H1 (cell line): Measurements from ENCODE around the gene TLR4. TPM values are rescaled to one million over a fixed set of nuclear protein-coding genes. Genes with fewer than 3 reads are reported as not detected.

Source experiments
- CTCF ChIA-PET: fragments of 300-600 bp; sonication (Branson Sonifier 250); formaldehyde crosslinking; loops from one replicate; lab custom pipeline; 2021; ENCODE audit not compliant: partially characterized antibody; lab: Charles Lee
- POLR2A ChIA-PET: fragments of 300-600 bp; sonication (Branson Sonifier 250); formaldehyde crosslinking; loops from one replicate; lab custom pipeline; 2021; ENCODE audit warnings: inconsistent platforms; ENCODE audit not compliant: partially characterized antibody; lab: Charles Lee
- DNase-seq, 2 experiments: peaks; one replicate each; pipeline versions ENCODE4 v3.0.0 to v3.0.0-alpha.2; 2010 to 2022; ENCODE audit warnings: low spot score in 2 of 2, low read depth in 1 of 2, mixed read lengths in 1 of 2
- FAIRE-seq: peaks from 2 replicates; lab custom pipeline; 2011; peaks lifted over from hg19 to GRCh38; lab: Jason Lieb, UNC
- H2AFZ ChIP-seq: 2 replicates; pipeline ENCODE4 v1.8.1; 2012; ENCODE audit warnings: low read length, inconsistent platforms
- H2AK5ac ChIP-seq: 2 replicates; pipeline ENCODE4 v1.6.1; 2013; ENCODE audit warnings: low read depth, low read length
- H2BK120ac ChIP-seq: replicated peaks from 2 replicates; pipeline ENCODE3; 2013; ENCODE audit warnings: low read depth, low read length, inconsistent platforms
- H2BK12ac ChIP-seq: 2 replicates; pipeline ENCODE4 v1.6.1; 2013; ENCODE audit warnings: low read depth, low read length
- H2BK15ac ChIP-seq: 2 replicates; pipeline ENCODE4 v1.6.1; 2013; ENCODE audit warnings: low read length
- H2BK20ac ChIP-seq: 2 replicates; pipeline ENCODE4 v1.6.1; 2013; ENCODE audit warnings: low read length
- H2BK5ac ChIP-seq: 2 replicates; pipeline ENCODE4 v1.6.1; 2013; ENCODE audit warnings: low read depth, low read length
- H3K14ac ChIP-seq: 2 replicates; pipeline ENCODE4 v1.6.1; 2013; ENCODE audit warnings: inconsistent platforms; ENCODE audit not compliant: insufficient read length
- H3K18ac ChIP-seq: 2 replicates; pipeline ENCODE4 v1.6.1; 2013; ENCODE audit warnings: low read length; ENCODE audit errors: extremely low read depth
- H3K23ac ChIP-seq: 2 replicates; pipeline ENCODE4 v1.6.1; 2013; ENCODE audit warnings: inconsistent platforms; ENCODE audit not compliant: insufficient read length
- H3K23me2 ChIP-seq: 2 replicates; pipeline ENCODE4 v1.6.1; 2013; ENCODE audit warnings: low read depth, low read length
- H3K27ac ChIP-seq: 2 replicates; pipeline ENCODE4 v1.6.1; 2011; ENCODE audit warnings: low read depth, low read length, inconsistent platforms
- H3K27me3 ChIP-seq, 4 experiments: replicated peaks in 1 of 4; 1 replicate in 1 of 4; 2 replicates in 3 of 4; pipeline versions ENCODE4 v1.6.1 to v1.8.1; 2011 to 2013; ENCODE audit warnings: low read length in 3 of 4, mild to moderate bottlenecking in 3 of 4, inconsistent platforms in 2 of 4, mixed read lengths in 2 of 4, moderate library complexity in 1 of 4; ENCODE audit not compliant: control insufficient read depth in 3 of 4, insufficient read depth in 3 of 4; ENCODE audit errors: extremely low read depth in 1 of 4
- H3K36me3 ChIP-seq, 4 experiments: 2 replicates each; pipeline versions ENCODE4 v1.6.1 to v1.8.1; 2011 to 2013; ENCODE audit warnings: mild to moderate bottlenecking in 4 of 4, low read length in 3 of 4, moderate library complexity in 2 of 4, control low read depth in 1 of 4, inconsistent platforms in 1 of 4; ENCODE audit not compliant: insufficient read depth in 4 of 4, control insufficient read depth in 2 of 4
- H3K4ac ChIP-seq: replicated peaks from 2 replicates; pipeline ENCODE3; 2013; ENCODE audit warnings: low read length, low read depth, mixed read lengths, inconsistent platforms; ENCODE audit not compliant: insufficient read length
- H3K4me1 ChIP-seq, 4 experiments: replicated peaks in 1 of 4; 1 replicate in 1 of 4; 2 replicates in 3 of 4; pipeline versions ENCODE4 v1.6.1 to v1.8.1; 2011 to 2013; ENCODE audit warnings: low read length in 3 of 4, inconsistent platforms in 2 of 4, mixed read lengths in 1 of 4; ENCODE audit not compliant: insufficient read depth in 4 of 4, control insufficient read depth in 3 of 4
- H3K4me2 ChIP-seq, 2 experiments: 2 replicates each; pipeline versions ENCODE4 v1.6.1 to v1.8.1; 2011 to 2013; ENCODE audit warnings: low read depth in 2 of 2, low read length in 2 of 2, control low read depth in 1 of 2, inconsistent platforms in 1 of 2, mild to moderate bottlenecking in 1 of 2; ENCODE audit not compliant: insufficient read depth in 1 of 2
- H3K4me3 ChIP-seq, 4 experiments: fragments of 200-600, 300-600 bp in 1 of 4; sonication (generic), shearing (Covaris generic), sonication (Bioruptor Twin) in 1 of 4; 2 replicates each; pipeline versions ENCODE4 v1.5.1 to v1.8.1; 2011 to 2016; ENCODE audit warnings: low read length in 4 of 4, low read depth in 3 of 4, control low read depth in 2 of 4, inconsistent platforms in 2 of 4, mild to moderate bottlenecking in 2 of 4, mixed read lengths in 1 of 4, moderate library complexity in 1 of 4; ENCODE audit not compliant: insufficient read depth in 2 of 4; ENCODE audit errors: extremely low read depth in 1 of 4
- H3K56ac ChIP-seq: replicated peaks from 2 replicates; pipeline ENCODE3; 2013; ENCODE audit warnings: low read depth, mild to moderate bottlenecking, mixed read lengths, low read length, inconsistent platforms; ENCODE audit not compliant: insufficient read length
- H3K79me1 ChIP-seq: 2 replicates; pipeline ENCODE4 v1.6.1; 2013; ENCODE audit warnings: low read depth, low read length, control low read depth
- H3K79me2 ChIP-seq, 2 experiments: 2 replicates each; pipeline versions ENCODE4 v1.6.1 to v1.8.1; 2012 to 2013; ENCODE audit warnings: low read length in 2 of 2, mild to moderate bottlenecking in 2 of 2, inconsistent platforms in 1 of 2; ENCODE audit not compliant: insufficient read depth in 2 of 2, control insufficient read depth in 1 of 2
- H3K9ac ChIP-seq, 4 experiments: replicated peaks in 1 of 4; 1 replicate in 1 of 4; 2 replicates in 3 of 4; pipeline versions ENCODE4 v1.6.1 to v1.8.1; 2011 to 2013; ENCODE audit warnings: low read depth in 3 of 4, low read length in 3 of 4, control low read depth in 2 of 4, mild to moderate bottlenecking in 2 of 4, moderate library complexity in 2 of 4, inconsistent platforms in 1 of 4; ENCODE audit errors: extremely low read depth in 1 of 4
- H3K9me3 ChIP-seq, 2 experiments: 2 replicates each; pipeline versions ENCODE4 v1.6.1 to v1.8.1; 2012 to 2013; ENCODE audit warnings: mild to moderate bottlenecking in 2 of 2, moderate library complexity in 2 of 2, control low read depth in 1 of 2, inconsistent platforms in 1 of 2, low read depth in 1 of 2, low read length in 1 of 2, mixed read lengths in 1 of 2; ENCODE audit not compliant: insufficient read depth in 2 of 2
- H4K20me1 ChIP-seq, 2 experiments: replicated peaks in 1 of 2; 2 replicates each; pipeline versions ENCODE3 to v1.8.1; 2011 to 2013; ENCODE audit warnings: inconsistent platforms in 2 of 2, low read length in 2 of 2, mild to moderate bottlenecking in 1 of 2; ENCODE audit not compliant: insufficient read depth in 2 of 2, control insufficient read depth in 1 of 2
- H4K5ac ChIP-seq: 2 replicates; pipeline ENCODE4 v1.6.1; 2013; ENCODE audit warnings: low read length, low read depth, mixed read lengths, inconsistent platforms; ENCODE audit not compliant: insufficient read length
- H4K8ac ChIP-seq: 2 replicates; pipeline ENCODE4 v1.8.0; 2013; ENCODE audit warnings: mild to moderate bottlenecking, moderate library complexity, low read length, inconsistent platforms; ENCODE audit not compliant: insufficient read depth; ENCODE audit errors: extremely low read depth
- H4K91ac ChIP-seq: replicated peaks from 2 replicates; pipeline ENCODE3; 2013; ENCODE audit warnings: low read length, mixed read lengths, inconsistent platforms; ENCODE audit not compliant: insufficient read length
- BCL11A ChIP-seq, 2 experiments: IDR thresholded peaks; one replicate each; pipeline ENCODE4 v1.6.1; 2011; ENCODE audit warnings: low read depth in 2 of 2, low read length in 2 of 2, mild to moderate bottlenecking in 2 of 2
- BRCA1 ChIP-seq: IDR thresholded peaks from 2 replicates; pipeline ENCODE4 v1.6.1; 2012; ENCODE audit warnings: low read depth, low read length, improper control_type of control experiment
- FOSL1 ChIP-seq: IDR thresholded peaks from 2 replicates; pipeline ENCODE4 v1.6.1; 2011; ENCODE audit warnings: mild to moderate bottlenecking, low read depth, low read length, moderate library complexity; ENCODE audit not compliant: insufficient read depth
- KDM4A ChIP-seq: IDR thresholded peaks from one replicate; pipeline ENCODE4 v1.7.1; 2012; ENCODE audit warnings: low read depth, mild to moderate bottlenecking, moderate library complexity, low read length, inconsistent platforms; ENCODE audit not compliant: severe bottlenecking
- RFX5 ChIP-seq: IDR thresholded peaks from 2 replicates; pipeline ENCODE4 v1.6.1; 2011; ENCODE audit warnings: low read depth, low read length, improper control_type of control experiment, borderline replicate concordance
- RXRA ChIP-seq: IDR thresholded peaks from 2 replicates; pipeline ENCODE4 v1.6.1; 2011; ENCODE audit warnings: low read depth, mild to moderate bottlenecking, low read length, moderate library complexity; ENCODE audit not compliant: insufficient read depth
- SIRT6 ChIP-seq: IDR thresholded peaks from one replicate; pipeline ENCODE4 v1.7.1; 2012; ENCODE audit warnings: low read length, inconsistent platforms
- SP1 ChIP-seq: IDR thresholded peaks from 2 replicates; pipeline ENCODE4 v1.6.1; 2011; ENCODE audit warnings: low read depth, low read length
- SP2 ChIP-seq: IDR thresholded peaks from 2 replicates; pipeline ENCODE4 v1.6.1; 2012; ENCODE audit warnings: mild to moderate bottlenecking, low read length, inconsistent platforms
- TEAD4 ChIP-seq: IDR thresholded peaks from 2 replicates; pipeline ENCODE4 v1.6.1; 2012; ENCODE audit warnings: low read depth, low read length, inconsistent platforms, mixed read lengths
- YY1 ChIP-seq: IDR thresholded peaks from 2 replicates; pipeline ENCODE4 v1.6.1; 2011; ENCODE audit warnings: low read depth, mild to moderate bottlenecking, low read length
- WGBS, 2 experiments: shearing (Covaris generic) in 1 of 2; methylation state at CpG; one replicate each; pipeline versions ENCODE4 v1.1.6 to v1.1.7; 2013 to 2015; ENCODE audit warnings: low lambda C conversion rate in 2 of 2, mixed read lengths in 2 of 2, inconsistent platforms in 1 of 2, low coverage in 1 of 2, missing lambda C conversion rate in 1 of 2; ENCODE audit not compliant: insufficient replicate concordance in 2 of 2, insufficient coverage in 1 of 2, insufficient read length in 1 of 2; ENCODE audit errors: extremely low coverage in 1 of 2, missing lambda C conversion rate in 1 of 2; 5-methylcytosine and 5-hydroxymethylcytosine counted together
- polyA plus RNA-seq, 7 experiments: library from polyadenylated mRNA; depleted of rRNA in 3 of 7; stranded (reverse) in 5 of 7; unstranded in 2 of 7; fragments of >200 nt in 5 of 7; fragments of 200-250 nt in 2 of 7; gene quantifications; 1 replicate in 5 of 7; 2 replicates in 1 of 7; 4 replicates in 1 of 7; pipeline versions ENCODE4 v1.2.1 to v1.2.3, GENCODE V29; 2011 to 2013; ENCODE audit warnings: missing spikeins in 2 of 7, mixed read lengths in 2 of 7
- total RNA-seq: library from RNA; stranded (reverse); fragmentation: NEBNext Ultra II Directional; extraction: Animal tissue kit (Norgen Biotek cat#: 25700); gene quantifications from 2 replicates; pipeline ENCODE4 v1.2.1, GENCODE V29; 2021

The TLR4 gene
- total and polyA plus RNA-seq, 2 of the 8 experiments (the other 6 are each of a cell fraction or from before 2014, with no cell fraction given): 0.02 to 0.17 TPM

GRCh38 chr9:117697046-117697445 lies 7.2 kb upstream of the TLR4 start:
- no peak for DNase-seq
- Histone ChIP-seq H3K4me3 (no peak overlapping the region), H2BK5ac (no peak overlapping the region), H3K36me3 (no peaks in the 10 kb centered on the region), H2AFZ (0 out of 2 replicates have a peak overlapping the region, but pooled peaks have one; percentile 12), H3K14ac (no peak overlapping the region), H4K20me1 (no peaks in the 10 kb centered on the region), H4K5ac (no peak overlapping the region), H2AK5ac (no peak overlapping the region), H3K79me1 (no peaks in the 10 kb centered on the region), H3K23ac (no peak overlapping the region), H4K91ac (no peak overlapping the region), H3K9ac (no peak overlapping the region), H3K23me2 (no peaks in the 10 kb centered on the region), H2BK20ac (no peak overlapping the region), H3K27me3 (no peaks in the 10 kb centered on the region), H3K27ac (no peak overlapping the region), H3K9me3 (peaks cover 0 to 5% of the 10 kb centered on the region in 2 experiments; a peak in 1 of 4 replicates), H2BK12ac (no peak overlapping the region), H3K4me1 (no peaks in the 10 kb centered on the region), H3K4ac (no peak overlapping the region), H4K8ac (no peak overlapping the region), H3K56ac (no peak overlapping the region), H3K18ac (no peak overlapping the region), H3K4me2 (no peak overlapping the region), H2BK120ac (no peak overlapping the region), H2BK15ac (no peak overlapping the region), H3K79me2 (no peaks in the 10 kb centered on the region)
- FAIRE-seq: no peak
- TF ChIP-seq KDM4A (no peak), SIRT6 (no peak), RFX5 (no peak), FOSL1 (no peak), RXRA (no peak), SP1 (no peak), BCL11A (IDR thresholded peaks at IDR 0.05; ENCODE audit: low read depth in 2 of 2, low read length in 2 of 2) (no peak), TEAD4 (no peak), BRCA1 (no peak), SP2 (no peak), YY1 (no peak)
- ChIA-PET POLR2A (no interaction called here), CTCF (no interaction called here)
- 100% methylated on average over 1 of the region's 1 CpG; no CpG with 5 or more reads in 1 of the 2 experiments for WGBS, 2 experiments
